H9 (cell line): Measurements from ENCODE around the gene ZSWIM6. TPM values are rescaled to one million over a fixed set of nuclear protein-coding genes. Genes with fewer than 3 reads are reported as not detected.
A peak's percentile ranks its signal among the peaks of the same experiment; 100 is the strongest.

Experiments
- DNase-seq: peaks from one replicate; pipeline ENCODE4 v3.0.0-alpha.2; 2017
- H2AFZ ChIP-seq: one replicate; pipeline ENCODE4 v1.6.1; 2013; ENCODE audit warnings: mild to moderate bottlenecking, low read length, control low read depth, moderate library complexity
- H2AK5ac ChIP-seq: 2 replicates; pipeline ENCODE4 v1.6.1; 2013; ENCODE audit warnings: low read length, control low read depth, mixed read lengths; ENCODE audit not compliant: insufficient read length
- H2BK120ac ChIP-seq: one replicate; pipeline ENCODE4 v1.6.1; 2013; ENCODE audit warnings: low read depth, mild to moderate bottlenecking, low read length, control low read depth, inconsistent platforms; ENCODE audit not compliant: poor library complexity, severe bottlenecking
- H2BK12ac ChIP-seq: 2 replicates; pipeline ENCODE4 v1.6.1; 2013; ENCODE audit warnings: low read length, control low read depth, mixed read lengths, low read depth; ENCODE audit not compliant: insufficient read length
- H2BK15ac ChIP-seq: 2 replicates; pipeline ENCODE4 v1.6.1; 2013; ENCODE audit warnings: low read depth, low read length, control low read depth
- H2BK20ac ChIP-seq: one replicate; pipeline ENCODE4 v1.6.1; 2013; ENCODE audit warnings: low read depth, mild to moderate bottlenecking, low read length, control low read depth, inconsistent platforms; ENCODE audit not compliant: poor library complexity, severe bottlenecking
- H2BK5ac ChIP-seq: 2 replicates; pipeline ENCODE4 v1.6.1; 2013; ENCODE audit warnings: low read length, control low read depth, mixed read lengths; ENCODE audit not compliant: insufficient read length
- H3K14ac ChIP-seq: 2 replicates; pipeline ENCODE4 v1.6.1; 2013; ENCODE audit warnings: low read length, control low read depth; ENCODE audit not compliant: insufficient read depth
- H3K18ac ChIP-seq: 2 replicates; pipeline ENCODE4 v1.6.1; 2013; ENCODE audit warnings: low read depth, mild to moderate bottlenecking, mixed read lengths, low read length, control low read depth; ENCODE audit not compliant: insufficient read length
- H3K23ac ChIP-seq: 2 replicates; pipeline ENCODE4 v1.6.1; 2013; ENCODE audit warnings: low read length, control low read depth, mixed read lengths, low read depth; ENCODE audit not compliant: insufficient read length
- H3K23me2 ChIP-seq: 2 replicates; pipeline ENCODE4 v1.6.1; 2013; ENCODE audit warnings: low read depth, mild to moderate bottlenecking, mixed read lengths, low read length, control low read depth; ENCODE audit not compliant: insufficient read length, poor library complexity, severe bottlenecking
- H3K27ac ChIP-seq: 2 replicates; pipeline ENCODE4 v1.5.1; 2013; ENCODE audit warnings: low read length, control low read depth, mixed read lengths, low read depth; ENCODE audit not compliant: insufficient read length
- H3K27me3 ChIP-seq: 2 replicates; pipeline ENCODE4 v1.6.1; 2013; ENCODE audit warnings: low read length, control low read depth, inconsistent platforms; ENCODE audit not compliant: insufficient read depth
- H3K4ac ChIP-seq: 2 replicates; pipeline ENCODE4 v1.6.1; 2013; ENCODE audit warnings: low read depth, mild to moderate bottlenecking, control low read depth, inconsistent platforms, low read length, moderate library complexity
- H3K4me1 ChIP-seq: 2 replicates; pipeline ENCODE4 v1.6.1; 2013; ENCODE audit warnings: low read length, control low read depth, inconsistent platforms; ENCODE audit not compliant: insufficient read depth
- H3K4me2 ChIP-seq: 2 replicates; pipeline ENCODE4 v1.6.1; 2013; ENCODE audit warnings: low read length, control low read depth, mixed read lengths; ENCODE audit not compliant: insufficient read length, insufficient read depth
- H3K56ac ChIP-seq: 2 replicates; pipeline ENCODE4 v1.6.1; 2013; ENCODE audit warnings: low read depth, mild to moderate bottlenecking, mixed read lengths, low read length, control low read depth; ENCODE audit not compliant: insufficient read length
- H3K79me1 ChIP-seq: 2 replicates; pipeline ENCODE4 v1.6.1; 2013; ENCODE audit warnings: low read depth, mild to moderate bottlenecking, moderate library complexity, low read length, control low read depth, inconsistent platforms; ENCODE audit not compliant: insufficient read depth, poor library complexity, severe bottlenecking
- H3K79me2 ChIP-seq: 2 replicates; pipeline ENCODE4 v1.6.1; 2013; ENCODE audit warnings: low read length, control low read depth, inconsistent platforms; ENCODE audit not compliant: insufficient read depth
- H3K9ac ChIP-seq: 2 replicates; pipeline ENCODE4 v1.6.1; 2013; ENCODE audit warnings: low read length, control low read depth, mixed read lengths; ENCODE audit not compliant: insufficient read length; ENCODE audit errors: extremely low read depth
- H3K9me3 ChIP-seq: one replicate; pipeline ENCODE4 v1.6.1; 2013; ENCODE audit warnings: low read depth, low read length, inconsistent platforms; ENCODE audit not compliant: control insufficient read depth
- H3T11ph ChIP-seq: one replicate; pipeline ENCODE4 v1.6.1; 2013; ENCODE audit warnings: mild to moderate bottlenecking, low read length, control low read depth, inconsistent platforms
- H4K20me1 ChIP-seq: one replicate; pipeline ENCODE4 v1.6.1; 2013; ENCODE audit not compliant: control insufficient read depth, insufficient read length, insufficient read depth
- H4K5ac ChIP-seq: 2 replicates; pipeline ENCODE4 v1.6.1; 2013; ENCODE audit warnings: low read depth, mild to moderate bottlenecking, mixed read lengths, low read length, control low read depth; ENCODE audit not compliant: insufficient read length
- H4K8ac ChIP-seq: replicated peaks from 2 replicates; pipeline ENCODE4 v1.6.1; 2013; ENCODE audit warnings: low read length, control low read depth, mixed read lengths, low read depth; ENCODE audit not compliant: insufficient read length
- H4K91ac ChIP-seq: 2 replicates; pipeline ENCODE4 v1.6.1; 2013; ENCODE audit warnings: low read depth, mild to moderate bottlenecking, moderate library complexity, mixed read lengths, low read length, control low read depth; ENCODE audit not compliant: insufficient read length
- H3K27ac Mint-ChIP-seq, 3 experiments: 2 replicates in 2 of 3; 3 replicates in 1 of 3; pipeline ENCODE4 v1.8.0; 2020 to 2021; ENCODE audit warnings: mixed read lengths in 3 of 3, mild to moderate bottlenecking in 1 of 3, moderate library complexity in 1 of 3
- H3K27me3 Mint-ChIP-seq: 2 replicates; pipeline ENCODE4 v1.8.0; 2021; ENCODE audit warnings: low read depth, mild to moderate bottlenecking, moderate library complexity, mixed read lengths
- H3K36me3 Mint-ChIP-seq, 3 experiments: 2 replicates in 2 of 3; 3 replicates in 1 of 3; pipeline ENCODE4 v1.8.0; 2020 to 2021; ENCODE audit warnings: low read depth in 3 of 3, mixed read lengths in 3 of 3; ENCODE audit not compliant: insufficient read depth in 1 of 3
- H3K4me1 Mint-ChIP-seq, 2 experiments: 2 replicates each; pipeline ENCODE4 v1.8.0; 2020; ENCODE audit warnings: mixed read lengths in 2 of 2
- H3K4me3 Mint-ChIP-seq, 2 experiments: 2 replicates in 1 of 2; 3 replicates in 1 of 2; pipeline ENCODE4 v1.8.0; 2020 to 2021; ENCODE audit warnings: mild to moderate bottlenecking in 2 of 2, mixed read lengths in 2 of 2, moderate library complexity in 1 of 2
- H3K9me3 Mint-ChIP-seq, 2 experiments: 2 replicates in 1 of 2; 3 replicates in 1 of 2; pipeline ENCODE4 v1.8.0; 2020; ENCODE audit warnings: mild to moderate bottlenecking in 2 of 2, mixed read lengths in 2 of 2, moderate library complexity in 1 of 2
- CTCF ChIP-seq: fragments of 200-600 bp; sonication (generic); conservative IDR thresholded peaks from 3 replicates; pipeline ENCODE4 v1.8.0; 2021; ENCODE audit warnings: antibody characterized with exemption, mild to moderate bottlenecking
- WGBS: extraction: QIAGEN DNeasy Blood & Tissue Kit; methylation state at CpG from one replicate; pipeline ENCODE4 v1.1.7; 2013; ENCODE audit warnings: missing lambda C conversion rate, low lambda C conversion rate, mixed read lengths; ENCODE audit not compliant: insufficient read length; ENCODE audit errors: extremely low coverage; 5-methylcytosine and 5-hydroxymethylcytosine counted together
- total RNA-seq: library from RNA; stranded (reverse); gene quantifications from 2 replicates; pipeline ENCODE4 v1.2.1, GENCODE V29; 2021

The ZSWIM6 gene
- total RNA-seq, 1 experiment from 2014 or later: 11.5 TPM

DNA sequence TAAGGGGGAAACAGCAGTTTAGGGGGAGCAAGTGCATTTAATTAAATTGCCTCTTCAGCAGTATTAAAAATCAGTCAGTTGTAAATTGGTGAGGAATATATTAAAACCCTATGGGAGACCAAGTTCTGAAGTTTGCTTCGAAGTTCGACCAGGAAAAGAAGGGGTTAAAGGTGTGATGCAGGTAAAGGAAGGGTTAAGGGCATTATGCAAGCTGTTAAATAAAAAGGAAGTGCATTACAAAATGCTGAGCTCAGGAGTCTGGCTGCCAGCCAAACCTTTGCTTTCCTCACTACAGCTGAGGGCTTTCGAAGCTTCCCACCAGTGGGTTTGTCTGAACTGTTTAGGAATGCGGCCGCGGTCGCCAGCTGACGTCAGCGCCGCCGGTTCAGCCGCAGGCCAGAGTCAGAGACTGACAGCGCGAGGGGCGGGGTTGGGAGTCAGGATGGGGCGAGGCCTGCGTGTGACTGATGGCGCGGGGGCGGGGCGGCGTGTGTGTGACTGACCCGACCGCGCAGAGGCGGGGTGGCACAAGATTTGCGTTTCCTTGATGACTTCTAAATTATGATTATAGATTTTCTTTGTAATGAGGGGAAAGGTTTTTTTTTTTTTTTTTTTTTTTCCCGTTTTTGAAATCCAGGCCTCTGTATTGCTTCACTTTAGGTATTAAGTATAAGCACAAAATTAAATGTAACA, 76.6 kb downstream of the ZSWIM6 start:
- Mint-ChIP-seq H3K4me3 (peak overlapping the region; percentile 79 to 86), H3K27ac (peak overlapping the region; percentile 84 to 98 (median 97); a peak in 5 of 7 replicates), H3K36me3 (no peaks in the 10 kb centered on the region), H3K27me3 (no peaks in the 10 kb centered on the region), H3K9me3 (no peaks in the 10 kb centered on the region), H3K4me1 (peaks cover 48 to 51% of the 10 kb centered on the region in 2 experiments)
- Histone ChIP-seq H2AFZ (no peak overlapping the region), H2BK12ac (no peak overlapping the region), H3K4me1 (peaks cover 2% of the 10 kb centered on the region), H3K23me2 (no peaks in the 10 kb centered on the region), H4K91ac (no peak overlapping the region), H3K18ac (no peak overlapping the region), H3K79me1 (peaks cover 3% of the 10 kb centered on the region), H3K79me2 (no peaks in the 10 kb centered on the region; the same call in 1 of the 2 replicates), H2BK5ac (no peak overlapping the region), H2BK120ac (no peak overlapping the region), H3K4me2 (peak overlapping the region; percentile 71), H3K9me3 (no peaks in the 10 kb centered on the region), H3K4ac (no peak overlapping the region), H2BK15ac (no peak overlapping the region), H3T11ph (no peak overlapping the region), H3K9ac (no peak overlapping the region), H3K23ac (no peak overlapping the region), H4K5ac (no peak overlapping the region), H2BK20ac (no peak overlapping the region), H3K27ac (peak overlapping the region; percentile 56), H4K20me1 (no peaks in the 10 kb centered on the region), H3K56ac (no peak overlapping the region), H4K8ac (no peak overlapping the region), H2AK5ac (no peak overlapping the region), H3K27me3 (no peaks in the 10 kb centered on the region), H3K14ac (peak overlapping the region; percentile 11; the same call in 1 of the 2 replicates)
- peak; percentile 98 for DNase-seq
- no peak for TF ChIP-seq CTCF
- WGBS: no CpG with 5 or more reads among the region's 28 CpGs
